GM12891 (cell line): ENCODE results near the gene GHRHR.

Experiments used
- PAX5 ChIP-seq: IDR thresholded peaks from 2 replicates; pipeline ENCODE4 v1.6.1; 2011; ENCODE audit warnings: low read length, moderate library complexity, mild to moderate bottlenecking; ENCODE audit not compliant: insufficient read depth, severe bottlenecking
- POLR2A ChIP-seq: IDR thresholded peaks from 2 replicates; pipeline ENCODE4 v1.6.1; 2011; ENCODE audit warnings: low read depth, low read length, control low read depth
- POLR2AphosphoS5 ChIP-seq: IDR thresholded peaks from 2 replicates; pipeline ENCODE4 v1.6.1; 2011; ENCODE audit warnings: low read depth, low read length, control low read depth
- POU2F2 ChIP-seq: IDR thresholded peaks from 2 replicates; pipeline ENCODE4 v1.6.1; 2011; ENCODE audit warnings: low read depth, mild to moderate bottlenecking, control low read depth, low read length, moderate library complexity
- SPI1 ChIP-seq: IDR thresholded peaks from 2 replicates; pipeline ENCODE4 v1.6.1; 2011; ENCODE audit warnings: low read depth, low read length, control low read depth
- TAF1 ChIP-seq: IDR thresholded peaks from 2 replicates; pipeline ENCODE4 v1.6.1; 2011; ENCODE audit warnings: low read depth, low read length, control low read depth

DNA sequence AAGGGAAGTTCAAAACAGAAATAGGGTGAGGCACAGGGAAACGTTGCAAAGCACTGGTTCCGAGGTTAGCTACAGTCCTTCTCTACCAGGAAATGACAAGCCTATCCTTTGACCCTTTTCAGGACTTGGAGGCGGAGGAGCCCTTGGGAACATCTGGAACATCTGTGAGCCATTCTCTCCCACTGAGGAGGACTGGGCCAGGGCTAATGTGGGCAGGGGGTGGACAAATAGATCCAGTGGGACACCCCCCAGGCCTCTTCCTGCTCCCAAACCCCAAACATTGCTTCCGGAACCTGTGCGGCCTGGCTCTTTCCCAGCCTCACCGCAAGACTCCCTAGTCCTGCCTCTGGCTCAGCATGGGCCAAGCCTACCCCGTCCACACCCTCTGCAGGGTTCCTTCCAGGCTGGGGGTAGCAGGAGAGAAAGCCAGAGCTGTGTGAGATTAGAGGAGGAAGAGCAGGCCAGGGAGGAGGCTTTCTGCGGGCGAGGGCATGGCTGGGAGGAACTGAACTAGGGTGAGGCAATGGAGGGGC is 36.5 kb downstream of the GHRHR start:
- TF ChIP-seq SPI1 (no peak), POLR2A (no peak), POLR2AphosphoS5 (no peak), TAF1 (no peak), PAX5 (no peak), POU2F2 (no peak)
